Stomach (tissue), 9 donors: ENCODE measurements around the gene ITGAE. TPM values are rescaled to one million over a fixed set of nuclear protein-coding genes. Genes with fewer than 3 reads are reported as not detected.
A peak's percentile ranks its signal among the peaks of the same experiment; 100 is the strongest.
"Not testable (repeated sequence)": the region's sequence is repeated elsewhere in the genome, so short reads cannot be mapped to it uniquely, and the experiment has no call there.

Experiments used
- DNase-seq, 2 donors: peaks; one replicate each; pipeline versions ENCODE4 v3.0.0 to v3.0.0-alpha.2; 2013 to 2019
- H3K27ac ChIP-seq, 5 donors: fragments of 200-600 bp in 4 of 5; sonication (generic) in 4 of 5; one replicate each; pipeline ENCODE4 v1.5.1; 2013 to 2019; ENCODE audit warnings: mild to moderate bottlenecking in 1 of 5, moderate library complexity in 1 of 5
- H3K27me3 ChIP-seq, 3 donors: fragments of 200-600 bp; sonication (generic); one replicate each; pipeline ENCODE4 v1.5.1; 2017 to 2019; ENCODE audit warnings: mixed run types in 1 of 3
- H3K36me3 ChIP-seq, 4 donors: fragments of 200-600 bp; sonication (generic); 1 replicate in 3 of 4; 2 replicates in 1 of 4; pipeline ENCODE4 v1.5.1; 2016 to 2019
- H3K4me1 ChIP-seq, 4 donors: fragments of 200-600 bp; sonication (generic); one replicate each; pipeline ENCODE4 v1.5.1; 2016 to 2019
- H3K4me3 ChIP-seq, 4 donors: fragments of 200-600 bp; sonication (generic) in 3 of 4; one replicate each; pipeline ENCODE4 v1.5.1; 2016 to 2019; ENCODE audit warnings: mild to moderate bottlenecking in 1 of 4
- H3K9me3 ChIP-seq, 4 donors: fragments of 200-600 bp; sonication (generic); one replicate each; pipeline ENCODE4 v1.5.1; 2016 to 2019
- CTCF ChIP-seq, 7 experiments: fragments of 450-650 bp in 4 of 7; fragments of 200-600 bp in 3 of 7; sonication (generic) in 3 of 7; IDR thresholded peaks; one replicate each; pipeline ENCODE4 v1.5.1; 2016 to 2019; ENCODE audit warnings: antibody characterized with exemption in 7 of 7, control low read depth in 2 of 7, mild to moderate bottlenecking in 1 of 7
- EP300 ChIP-seq: sonication (generic); formaldehyde crosslinking; IDR thresholded peaks from one replicate; pipeline ENCODE4 v1.6.1; 2017; ENCODE audit warnings: antibody characterized with exemption
- POLR2A ChIP-seq, 4 donors: fragments of 450-650 bp; IDR thresholded peaks; one replicate each; pipeline ENCODE4 v1.6.1; 2016; ENCODE audit warnings: antibody characterized with exemption in 4 of 4, control low read depth in 2 of 4, mild to moderate bottlenecking in 1 of 4, moderate library complexity in 1 of 4
- POLR2AphosphoS5 ChIP-seq, 3 donors: sonication (generic); formaldehyde crosslinking; IDR thresholded peaks; one replicate each; pipeline ENCODE4 v1.6.1; 2016; ENCODE audit warnings: antibody characterized with exemption in 3 of 3
- WGBS, 5 donors: extraction: QIAGEN DNeasy Blood & Tissue Kit in 3 of 5; methylation state at CpG; one replicate each; pipeline versions ENCODE4 v1.1.5 to v1.1.7; 2013 to 2018; 5-methylcytosine and 5-hydroxymethylcytosine counted together
- intact Hi-C: fragments of 100-400 bp; cut with DNase I; formaldehyde crosslinking; loops from one replicate; pipeline ENCODE4 v1.15.1; 2023; ENCODE audit warnings: low total_unique reads
- polyA plus RNA-seq, 3 donors: library from polyadenylated mRNA; stranded (reverse); fragments of 200-250 nt; gene quantifications; one replicate each; pipeline ENCODE4 v1.2.3, GENCODE V29; 2013
- total RNA-seq, 5 donors: library from RNA; depleted of rRNA; stranded (reverse); fragments of >200 nt; gene quantifications; one replicate each; pipeline versions ENCODE4 v1.1.0 to v1.2.3, GENCODE V29; 2014 to 2016
- donor health status: healthy with polysubstance abuse.
- donor health status: Bipolar disorder and iron deficiency.
- donor health status: healthy.

ITGAE gene
- total and polyA plus RNA-seq, 8 donors = 4.5 to 66.8 (median 31.0) TPM

- H3K4me1 ChIP-seq = peaks cover 0 to 44% (median 18%) of the 10 kb centered on the region in 4 donors
- no peak overlapping the region for H3K4me3 ChIP-seq
- DNase-seq = peak in 1 of 2 donors; percentile 60
- peak overlapping the region in 2 of 5 donors; percentile 24 to 41 for H3K27ac ChIP-seq
- WGBS, 5 donors = 44 to 60% (median 46%) methylated on average over 20 to 26 of the region's 26 CpGs
- no peaks in the 10 kb centered on the region for H3K27me3 ChIP-seq
- TF ChIP-seq CTCF (IDR thresholded peaks at IDR 0.05) (no peak), EP300 (no peak), POLR2AphosphoS5 (IDR thresholded peaks at IDR 0.05) (no peak), POLR2A (IDR thresholded peaks at IDR 0.05) (no peak)
- no peaks in the 10 kb centered on the region for H3K36me3 ChIP-seq
- no peaks in the 10 kb centered on the region for H3K9me3 ChIP-seq
- intact Hi-C loops = no loop called here
Measured at GRCh38 chr17:3794557-3795389, 6.2 kb downstream of the ITGAE start.

- H3K27ac ChIP-seq = peak overlapping the region in 2 of 5 donors; percentile 10 to 24
- H3K36me3 ChIP-seq, H3K4me3 ChIP-seq, DNase-seq, H3K27me3 ChIP-seq, H3K9me3 ChIP-seq, intact Hi-C loops: not testable (repeated sequence)
- 90 to 96% (median 93%) methylated on average over 8 to 9 of the region's 9 CpGs for WGBS, 5 donors
- peaks cover 0 to 41% (median 18%) of the 10 kb centered on the region in 4 donors for H3K4me1 ChIP-seq
Measured at GRCh38 chr17:3794152-3794551, 6.8 kb downstream of the ITGAE start.

- peaks cover 0 to 38% (median 18%) of the 10 kb centered on the region in 4 donors for H3K4me1 ChIP-seq
- intact Hi-C loops, H3K27me3 ChIP-seq, DNase-seq, H3K4me3 ChIP-seq, H3K27ac ChIP-seq, H3K9me3 ChIP-seq, H3K36me3 ChIP-seq: not testable (repeated sequence)
- WGBS, 5 donors = 83 to 86% (median 84%) methylated on average over 7 of the region's 7 CpGs
Measured at GRCh38 chr17:3793258-3793657, 7.7 kb downstream of the ITGAE start.

- Histone ChIP-seq H3K27me3 (no peaks in the 10 kb centered on the region), H3K4me3 (no peak overlapping the region), H3K27ac (no peak overlapping the region), H3K9me3 (no peaks in the 10 kb centered on the region), H3K36me3 (no peaks in the 10 kb centered on the region), H3K4me1 (peaks cover 0 to 38% (median 18%) of the 10 kb centered on the region in 4 donors)
- intact Hi-C loops = no loop called here
- 15 to 41% (median 26%) methylated on average over 6 of the region's 6 CpGs for WGBS, 5 donors
- peak; percentile 39 to 63 for DNase-seq
- TF ChIP-seq POLR2AphosphoS5 (IDR thresholded peaks at IDR 0.05) = peak in 1 of 3 donors; percentile 52
- no peak for TF ChIP-seq EP300
Measured at GRCh38 chr17:3792481-3792880, 8.5 kb downstream of the ITGAE start.

- no peak overlapping the region for H3K27ac ChIP-seq
- H3K36me3 ChIP-seq = no peaks in the 10 kb centered on the region
- H3K4me3 ChIP-seq = no peak overlapping the region
- 57 to 84% (median 66%) methylated on average over 2 of the region's 2 CpGs for WGBS, 5 donors
- H3K27me3 ChIP-seq = peaks cover 0 to 4% (median 0%) of the 10 kb centered on the region in 3 donors
- intact Hi-C loops = no loop called here
- no peak for DNase-seq
- peaks cover 0 to 21% (median 11%) of the 10 kb centered on the region in 4 donors for H3K4me1 ChIP-seq
- no peaks in the 10 kb centered on the region for H3K9me3 ChIP-seq
- TF ChIP-seq POLR2AphosphoS5 (IDR thresholded peaks at IDR 0.05) (no peak), CTCF (IDR thresholded peaks at IDR 0.05) (no peak), POLR2A (IDR thresholded peaks at IDR 0.05) (no peak), EP300 (no peak)
Measured at GRCh38 chr17:3788200-3788599, 12.8 kb downstream of the ITGAE start.

GRCh38 chr17:3785323-3785722 lies 15.7 kb downstream of the ITGAE start:
- H3K4me1 ChIP-seq, H3K36me3 ChIP-seq, intact Hi-C loops, H3K9me3 ChIP-seq, H3K27ac ChIP-seq, H3K4me3 ChIP-seq, DNase-seq: not testable (repeated sequence)
- peaks cover 0 to 12% (median 0%) of the 10 kb centered on the region in 3 donors for H3K27me3 ChIP-seq
- WGBS, 5 donors = 79 to 86% (median 84%) methylated on average over 5 of the region's 5 CpGs
